ENCODE measurements around the gene HHIPL1. TPM values are rescaled to one million over a fixed set of nuclear protein-coding genes. Genes with fewer than 3 reads are reported as not detected.

HHIPL1 gene
- total RNA-seq, 1 experiment from 2014 or later = 2.6 TPM

GRCh38 chr14:99693918-99694317, 49.0 kb downstream of the HHIPL1 start:
- H3T11ph ChIP-seq (ENCODE audit: low read length) = no peak overlapping the region
- H3K9me3 ChIP-seq (ENCODE audit: control insufficient read depth, low read depth, low read length) = no peaks in the 10 kb centered on the region
- no peak overlapping the region for H3K56ac ChIP-seq (ENCODE audit: insufficient read length, low read depth, low read length)
- no peaks in the 10 kb centered on the region for H3K79me2 ChIP-seq (ENCODE audit: insufficient read depth, low read length)
- no peak overlapping the region for H3K18ac ChIP-seq (ENCODE audit: insufficient read length, low read depth, low read length)
- H4K8ac ChIP-seq (replicated peaks; ENCODE audit: insufficient read length, low read depth, low read length) = no peak overlapping the region
- H3K9ac ChIP-seq (ENCODE audit: extremely low read depth, insufficient read length, low read length) = no peak overlapping the region
- H3K4ac ChIP-seq (ENCODE audit: low read depth, low read length) = no peak overlapping the region
- H3K27me3 ChIP-seq (ENCODE audit: insufficient read depth, low read length) = no peaks in the 10 kb centered on the region
- H4K20me1 ChIP-seq (ENCODE audit: control insufficient read depth, insufficient read depth, insufficient read length) = no peaks in the 10 kb centered on the region
- H3K23ac ChIP-seq (ENCODE audit: insufficient read length, low read depth, low read length) = no peak overlapping the region
- H2BK5ac ChIP-seq (ENCODE audit: insufficient read length, low read length) = no peak overlapping the region
- no peak for TF ChIP-seq CTCF (conservative IDR thresholded peaks at IDR 0.05)
- H3K4me1 Mint-ChIP-seq = peaks cover 0 to 2% of the 10 kb centered on the region in 2 experiments; a peak in 2 of 4 replicates
- no peak overlapping the region for H2BK20ac ChIP-seq (ENCODE audit: low read depth, low read length, poor library complexity, severe bottlenecking)
- H3K27ac ChIP-seq (ENCODE audit: insufficient read length, low read depth, low read length) = no peak overlapping the region
- no peak overlapping the region for H2AK5ac ChIP-seq (ENCODE audit: insufficient read length, low read length)
- whole genome bisulfite sequencing (ENCODE audit: extremely low coverage, insufficient read length, low lambda C conversion rate) = no CpG with 5 or more reads among the region's 3 CpGs
- H3K14ac ChIP-seq (ENCODE audit: insufficient read depth, low read length) = no peak overlapping the region
- peaks cover 6% of the 10 kb centered on the region; the same call in 1 of the 2 replicates for H3K27me3 Mint-ChIP-seq (ENCODE audit: low read depth)
- H3K4me2 ChIP-seq (ENCODE audit: insufficient read depth, insufficient read length, low read length) = no peak overlapping the region
- H2AFZ ChIP-seq (ENCODE audit: low read length) = no peak overlapping the region
- H3K23me2 ChIP-seq (ENCODE audit: insufficient read length, low read depth, low read length, poor library complexity, severe bottlenecking) = no peaks in the 10 kb centered on the region
- no peaks in the 10 kb centered on the region for H3K9me3 Mint-ChIP-seq
- no peak overlapping the region for H3K4me3 Mint-ChIP-seq
- H4K91ac ChIP-seq (ENCODE audit: insufficient read length, low read depth, low read length) = no peak overlapping the region
- H3K79me1 ChIP-seq (ENCODE audit: insufficient read depth, low read depth, low read length, poor library complexity, severe bottlenecking) = no peaks in the 10 kb centered on the region
- H4K5ac ChIP-seq (ENCODE audit: insufficient read length, low read depth, low read length) = no peak overlapping the region
- H2BK12ac ChIP-seq (ENCODE audit: insufficient read length, low read depth, low read length) = no peak overlapping the region
- H2BK120ac ChIP-seq (ENCODE audit: low read depth, low read length, poor library complexity, severe bottlenecking) = no peak overlapping the region
- H3K27ac Mint-ChIP-seq = no peak overlapping the region
- H2BK15ac ChIP-seq (ENCODE audit: low read depth, low read length) = no peak overlapping the region
- DNase-seq = no peak
- H3K4me1 ChIP-seq (ENCODE audit: insufficient read depth, low read length) = no peaks in the 10 kb centered on the region
- no peaks in the 10 kb centered on the region for H3K36me3 Mint-ChIP-seq (ENCODE audit: insufficient read depth in 1 of 3, low read depth in 3 of 3)

Measured in H9 (cell line).